ENCODE results near the gene PRLR.

- no peak for TF ChIP-seq CTCF (conservative IDR thresholded peaks at IDR 0.05)
- no peak for TF ChIP-seq ZFX (IDR thresholded peaks at IDR 0.05)
Observed at GRCh38 chr5:35036536-35036935, 193.8 kb downstream of the PRLR start.

Measured in C4-2B (cell line).